Measurements from ENCODE around the gene L3MBTL2.
A peak's percentile ranks its signal among the peaks of the same experiment; 100 is the strongest.

The L3MBTL2 gene

DNA sequence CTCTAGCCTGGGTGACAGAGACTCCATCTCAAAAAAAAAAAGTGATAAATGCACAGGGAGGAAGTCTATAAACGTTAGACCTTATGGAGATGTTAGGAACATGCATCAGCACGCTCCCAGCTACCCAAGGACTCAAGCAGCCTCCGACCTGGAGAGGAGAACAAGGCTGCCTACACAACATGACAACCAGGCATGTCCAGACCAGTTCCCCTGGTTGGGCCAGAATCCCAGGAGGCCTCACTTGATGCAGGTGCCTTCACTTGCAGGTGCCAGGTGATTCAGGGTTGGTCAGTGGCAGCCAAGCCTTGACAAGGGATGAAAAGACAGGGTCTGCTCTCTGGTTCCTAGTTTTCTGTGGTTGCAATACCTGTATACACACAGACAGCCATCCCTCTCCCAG, 75.0 kb downstream of the L3MBTL2 start:
- TF ChIP-seq, protein P1, sequence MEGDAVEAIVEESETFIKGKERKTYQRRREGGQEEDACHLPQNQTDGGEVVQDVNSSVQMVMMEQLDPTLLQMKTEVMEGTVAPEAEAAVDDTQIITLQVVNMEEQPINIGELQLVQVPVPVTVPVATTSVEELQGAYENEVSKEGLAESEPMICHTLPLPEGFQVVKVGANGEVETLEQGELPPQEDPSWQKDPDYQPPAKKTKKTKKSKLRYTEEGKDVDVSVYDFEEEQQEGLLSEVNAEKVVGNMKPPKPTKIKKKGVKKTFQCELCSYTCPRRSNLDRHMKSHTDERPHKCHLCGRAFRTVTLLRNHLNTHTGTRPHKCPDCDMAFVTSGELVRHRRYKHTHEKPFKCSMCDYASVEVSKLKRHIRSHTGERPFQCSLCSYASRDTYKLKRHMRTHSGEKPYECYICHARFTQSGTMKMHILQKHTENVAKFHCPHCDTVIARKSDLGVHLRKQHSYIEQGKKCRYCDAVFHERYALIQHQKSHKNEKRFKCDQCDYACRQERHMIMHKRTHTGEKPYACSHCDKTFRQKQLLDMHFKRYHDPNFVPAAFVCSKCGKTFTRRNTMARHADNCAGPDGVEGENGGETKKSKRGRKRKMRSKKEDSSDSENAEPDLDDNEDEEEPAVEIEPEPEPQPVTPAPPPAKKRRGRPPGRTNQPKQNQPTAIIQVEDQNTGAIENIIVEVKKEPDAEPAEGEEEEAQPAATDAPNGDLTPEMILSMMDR (conservative IDR thresholded peaks at IDR 0.05; ENCODE audit: low read depth) = no peak
- ChIA-PET POLR2A (ENCODE audit: low non-redundant PET) (no interaction called here), CTCF (no interaction called here)
- peak; percentile 74 for DNase-seq (ENCODE audit: low spot score)
- peak overlapping the region; percentile 83 for H3K27ac ChIP-seq

DNA sequence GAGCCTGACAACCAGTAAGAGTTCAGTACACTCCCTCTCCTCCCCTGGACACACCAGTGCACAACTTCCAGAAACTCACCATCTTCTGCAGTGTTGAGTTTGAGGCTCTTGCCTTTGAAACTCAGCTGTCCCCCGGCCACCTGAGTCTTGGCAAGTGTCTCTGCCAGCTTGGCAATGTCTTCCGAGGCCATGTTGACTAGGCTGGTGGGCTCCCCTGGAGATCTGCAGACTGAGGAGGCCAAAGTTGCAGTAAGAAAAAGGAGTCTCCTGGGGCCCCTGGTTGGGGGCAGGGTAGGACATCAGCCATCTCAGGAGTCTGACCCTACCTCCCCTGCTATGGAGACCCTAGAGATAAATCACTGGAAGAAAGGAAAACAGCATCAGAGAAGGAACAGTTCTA, 75.7 kb downstream of the L3MBTL2 start:
- H3K27ac ChIP-seq = peak overlapping the region; percentile 83
- TF ChIP-seq, protein P1 (conservative IDR thresholded peaks at IDR 0.05; ENCODE audit: low read depth) = no peak
- ChIA-PET CTCF (no interaction called here), POLR2A (ENCODE audit: low non-redundant PET) (no interaction called here)
- DNase-seq (ENCODE audit: low spot score) = no peak

All from RWPE1 (cell line).